K562 (cell line): ENCODE measurements around the gene RALGAPB. TPM values are rescaled to one million over a fixed set of nuclear protein-coding genes. Genes with fewer than 3 reads are reported as not detected.

Source experiments
- CBFB ChIP-seq: sonication (generic); formaldehyde crosslinking; IDR thresholded peaks from 2 replicates; pipeline ENCODE4 v1.4.0; 2020; ENCODE audit warnings: mild to moderate bottlenecking, missing genetic modification reagents
- CREB5 ChIP-seq: fragments of 250-450 bp; sonication (Bioruptor Pico); IDR thresholded peaks from 2 replicates; pipeline ENCODE4 v1.5.0; 2020; ENCODE audit warnings: mild to moderate bottlenecking
- DIDO1 ChIP-seq: fragments of 450-650 bp; IDR thresholded peaks from 2 replicates; pipeline ENCODE4 v1.6.1; 2016; ENCODE audit warnings: low read depth, missing biosample characterization, missing genetic modification characterization
- EGR1 ChIP-seq: fragments of 450-650 bp; conservative IDR thresholded peaks from 2 replicates; pipeline ENCODE4 v1.6.1; 2017; ENCODE audit warnings: mild to moderate bottlenecking
- FOXM1 ChIP-seq, 2 experiments: fragments of 450-650 bp in 1 of 2; sonication (generic) in 1 of 2; formaldehyde crosslinking in 1 of 2; IDR thresholded peaks; 2 replicates each; pipeline versions ENCODE4 v1.6.1 to v1.9.0; 2017 to 2022; ENCODE audit warnings: low read depth in 2 of 2, mild to moderate bottlenecking in 2 of 2, missing genetic modification reagents in 1 of 2, moderate library complexity in 1 of 2
- IRF1 ChIP-seq: sonication (generic); formaldehyde crosslinking; IDR thresholded peaks from 2 replicates; pipeline ENCODE4 v1.8.0; 2022; ENCODE audit warnings: missing genetic modification reagents, mild to moderate bottlenecking, borderline replicate concordance
- KLF16 ChIP-seq: IDR thresholded peaks from 2 replicates; pipeline ENCODE4 v1.6.1; 2016; ENCODE audit warnings: antibody characterized with exemption
- L3MBTL2 ChIP-seq: fragments of 450-650 bp; IDR thresholded peaks from 2 replicates; pipeline ENCODE4 v1.6.1; 2016; ENCODE audit warnings: mild to moderate bottlenecking, moderate library complexity
- MEF2D ChIP-seq: conservative IDR thresholded peaks from 2 replicates; pipeline ENCODE4 v1.6.1; 2016; ENCODE audit warnings: low read depth, missing genetic modification characterization, missing compliant biosample characterization
- MTA3 ChIP-seq: fragments of 450-650 bp; formaldehyde crosslinking; IDR thresholded peaks from 2 replicates; pipeline ENCODE4 v1.6.1; 2017; ENCODE audit warnings: mild to moderate bottlenecking, borderline replicate concordance
- NCOA4 ChIP-seq: fragments of 450-650 bp; IDR thresholded peaks from 2 replicates; pipeline ENCODE4 v1.6.1; 2018; ENCODE audit warnings: mild to moderate bottlenecking; ENCODE audit not compliant: partially characterized antibody
- NELFE ChIP-seq: IDR thresholded peaks from 2 replicates; pipeline ENCODE4 v1.6.1; 2011; ENCODE audit warnings: mild to moderate bottlenecking; ENCODE audit not compliant: insufficient read depth, insufficient read length
- NFIC ChIP-seq: fragments of 450-650 bp; IDR thresholded peaks from 2 replicates; pipeline ENCODE4 v1.6.1; 2017; ENCODE audit warnings: mild to moderate bottlenecking, inconsistent platforms
- SAFB ChIP-seq: fragments of 200-400 bp; formaldehyde crosslinking; IDR thresholded peaks from 2 replicates; pipeline ENCODE4 v1.6.1; 2017; ENCODE audit warnings: low read depth, low read length, borderline replicate concordance
- ZBTB40 ChIP-seq, 2 experiments: fragments of 450-650 bp in 1 of 2; sonication (generic) in 1 of 2; formaldehyde crosslinking in 1 of 2; IDR thresholded peaks; 2 replicates each; pipeline versions ENCODE4 v1.7.1 to v1.9.0; 2016 to 2022; ENCODE audit warnings: inconsistent platforms in 1 of 2, mild to moderate bottlenecking in 1 of 2, missing genetic modification reagents in 1 of 2
- ZNF121 ChIP-seq: sonication (generic); formaldehyde crosslinking; conservative IDR thresholded peaks from 2 replicates; pipeline ENCODE4 v1.8.0; 2022; ENCODE audit warnings: missing genetic modification reagents
- ZNF384 ChIP-seq: IDR thresholded peaks from 2 replicates; pipeline ENCODE4 v1.6.1; 2012; ENCODE audit warnings: low read depth, low read length, improper control_type of control experiment
- polyA plus RNA-seq, 8 experiments: library from polyadenylated mRNA; depleted of rRNA in 4 of 8; stranded (reverse) in 5 of 8; unstranded in 3 of 8; fragments of >200 nt; fragmentation: Nextera tagmentation in 2 of 8; fragmentation: Illumina TruSeq in 1 of 8; extraction: Ambion mirVana in 2 of 8; extraction: Trizol in 1 of 8; gene quantifications; 2 replicates each; pipeline versions ENCODE4 v1.2.1 to v1.2.3, GENCODE V29; 2011 to 2014; ENCODE audit warnings: inconsistent platforms in 1 of 8, missing spikeins in 1 of 8
- total RNA-seq, 7 experiments: library from RNA; depleted of rRNA in 6 of 7; stranded (reverse); fragments of >200 nt in 6 of 7; fragmentation: Illumina TruSeq in 2 of 7; extraction: Trizol in 2 of 7; gene quantifications; 2 replicates each; pipeline versions ENCODE4 v1.2.1 to v1.2.3, GENCODE V29; 2011 to 2021; ENCODE audit warnings: low replicate concordance in 1 of 7

RALGAPB gene
- total and polyA plus RNA-seq, 9 of the 15 experiments (the other 6 are each of a cell fraction or from before 2014, with no cell fraction given): 4.3 to 25.6 (median 13.6) TPM

- TF ChIP-seq SAFB (no peak), ZNF121 (no peak), NFIC (peak; percentile 48; the same call in 1 of the 2 replicates), ZNF384 (peak; percentile 27; the same call in 1 of the 2 replicates), MTA3 (peak; percentile 86), L3MBTL2 (peak; percentile 59), IRF1 (no peak), CREB5 (CRISPR knock-in tag) (no peak), CBFB (CRISPR knock-in tag) (peak; percentile 50; the same call in 1 of the 2 replicates), MEF2D (tag) (no peak), DIDO1 (tag) (peak; percentile 87), FOXM1 (IDR thresholded peaks at IDR 0.05; ENCODE audit: low read depth) (no peak), FOXM1 (CRISPR knock-in tag; IDR thresholded peaks at IDR 0.05; ENCODE audit: low read depth) (no peak), EGR1 (peak; percentile 45), NELFE (no peak), ZBTB40 (IDR thresholded peaks at IDR 0.05) (peak; percentile 94), ZBTB40 (CRISPR knock-in tag; IDR thresholded peaks at IDR 0.05) (no peak), KLF16 (no peak), NCOA4 (no peak)
Measured at GRCh38 chr20:38446441-38447209, 26.0 kb upstream of the RALGAPB start (continued).
